Colonic mucosa (tissue), 4 donors: ENCODE results near the gene TEX13B. TPM values are rescaled to one million over a fixed set of nuclear protein-coding genes. Genes with fewer than 3 reads are reported as not detected.

Experiments used
- DNase-seq: peaks from one replicate; pipeline ENCODE4 v3.0.0-alpha.2; 2020
- H3K27ac ChIP-seq: fragments of 200-600 bp; one replicate; pipeline ENCODE4 v1.8.0; 2021
- H3K27me3 ChIP-seq: fragments of 200-600 bp; one replicate; pipeline ENCODE4 v1.8.0; 2021
- H3K36me3 ChIP-seq: fragments of 200-600 bp; one replicate; pipeline ENCODE4 v1.8.0; 2021
- H3K4me1 ChIP-seq: fragments of 200-600 bp; one replicate; pipeline ENCODE4 v1.8.0; 2021; ENCODE audit warnings: mild to moderate bottlenecking
- H3K4me3 ChIP-seq: fragments of 200-600 bp; one replicate; pipeline ENCODE4 v1.8.0; 2021
- H3K9ac ChIP-seq, 2 donors: one replicate each; pipeline ENCODE4 v1.7.0; 2013; ENCODE audit warnings: control low read depth in 2 of 2, low read depth in 2 of 2, low read length in 2 of 2
- H3K9me3 ChIP-seq: fragments of 200-600 bp; one replicate; pipeline ENCODE4 v1.8.0; 2021
- CTCF ChIP-seq: fragments of 200-600 bp; IDR thresholded peaks from one replicate; pipeline ENCODE4 v1.8.0; 2022; ENCODE audit warnings: antibody characterized with exemption, mild to moderate bottlenecking
- intact Hi-C: fragments of 100-400 bp; cut with DNase I; formaldehyde crosslinking; loops from one replicate; pipeline ENCODE4 v1.14.1; 2022
- total RNA-seq, 2 donors: library from RNA; stranded (reverse); fragmentation: NEBNext Ultra II Directional in 1 of 2; extraction: Animal tissue kit (Norgen Biotek cat#: 25700) in 1 of 2; gene quantifications; one replicate each; pipeline ENCODE4 v1.2.1, GENCODE V29; 2021
- donor health status: healthy.
- donor health status: DM: no; HTN: no; CAD: no.
- donor health status: DM: no; HTN: no; CAD: no.

The TEX13B gene
- not detected for total RNA-seq

DNA sequence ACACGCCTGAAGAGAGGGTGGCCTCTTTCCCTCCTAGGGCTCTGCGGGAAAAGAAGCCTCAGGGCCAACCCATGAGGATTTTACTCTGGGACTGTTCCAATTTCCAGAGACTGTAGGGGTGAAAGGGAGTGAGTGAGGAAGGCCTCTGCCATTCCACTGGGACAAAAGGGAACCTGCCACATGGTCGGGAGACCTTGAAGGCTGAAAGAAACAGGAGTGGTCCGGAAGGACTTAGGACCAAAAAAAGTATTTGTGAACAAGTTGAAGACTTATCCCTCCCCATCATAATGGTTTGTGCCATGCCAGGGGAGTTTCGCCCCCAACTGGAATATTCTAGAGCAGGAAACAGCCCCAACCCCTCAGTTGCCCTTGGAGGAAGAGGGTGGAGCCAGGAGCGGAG is at the start of gene TEX13B:
Gene TEX13B, minus strand, starts transcription at position 15 of the 400 bp plus-strand sequence. CDS start 243 bp downstream, outside the sequence.
- H3K36me3 ChIP-seq: no peaks in the 10 kb centered on the region
- no peaks in the 10 kb centered on the region for H3K27me3 ChIP-seq
- TF ChIP-seq CTCF: no peak
- no peak within 1 kb of the TSS for H3K4me3 ChIP-seq
- H3K27ac ChIP-seq: no peak within 1 kb of the TSS
- H3K9me3 ChIP-seq: no peaks in the 10 kb centered on the region
- no peak within 1 kb of the TSS for H3K9ac ChIP-seq
- intact Hi-C loops: no loop called here
- no peak for DNase-seq
- H3K4me1 ChIP-seq: no peaks in the 10 kb centered on the region

DNA sequence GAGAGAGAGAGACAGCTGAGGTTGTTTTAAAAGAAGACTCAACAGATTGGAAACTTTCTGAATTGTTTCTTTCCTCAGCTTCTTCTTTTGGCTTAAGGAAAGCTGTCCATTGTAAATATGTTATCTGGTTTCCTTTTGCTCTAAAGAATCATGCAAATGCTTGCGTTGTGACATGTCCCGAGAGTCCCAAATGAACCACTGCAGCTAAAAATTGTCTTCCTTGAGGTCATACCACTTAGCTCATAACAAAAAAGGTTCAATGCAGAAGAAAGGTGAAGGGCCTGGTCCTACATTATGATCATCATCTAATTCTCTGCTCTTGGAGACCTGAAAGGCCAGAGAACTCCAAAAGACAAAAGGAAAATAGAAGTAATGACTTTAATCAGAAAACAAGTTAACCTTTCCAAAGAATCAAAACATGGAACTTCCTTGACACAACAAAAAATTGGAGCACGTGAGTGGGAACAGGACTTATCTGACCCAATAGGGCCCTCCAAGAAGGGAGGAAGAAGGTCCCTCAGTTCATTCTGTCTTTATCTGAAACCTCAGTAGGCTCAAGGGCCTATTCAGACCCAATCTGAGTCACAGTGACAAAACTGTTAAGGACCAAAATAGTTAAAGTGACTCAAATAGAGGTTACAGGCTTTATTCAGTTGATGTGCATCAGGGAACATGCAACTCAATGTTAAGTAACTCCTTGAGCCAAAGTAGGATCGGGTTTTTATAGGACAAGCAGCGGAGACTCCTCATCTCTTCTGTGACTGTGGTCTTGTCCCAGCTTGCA is 48.0 kb upstream of the TEX13B start:
- Histone ChIP-seq H3K4me3 (no peak overlapping the region), H3K9ac (no peak overlapping the region), H3K27ac (no peak overlapping the region), H3K27me3 (peaks cover 3% of the 10 kb centered on the region), H3K4me1 (no peaks in the 10 kb centered on the region), H3K36me3 (no peaks in the 10 kb centered on the region), H3K9me3 (no peaks in the 10 kb centered on the region)
- DNase-seq: no peak
- intact Hi-C loops: no loop called here
- TF ChIP-seq CTCF: no peak

DNA sequence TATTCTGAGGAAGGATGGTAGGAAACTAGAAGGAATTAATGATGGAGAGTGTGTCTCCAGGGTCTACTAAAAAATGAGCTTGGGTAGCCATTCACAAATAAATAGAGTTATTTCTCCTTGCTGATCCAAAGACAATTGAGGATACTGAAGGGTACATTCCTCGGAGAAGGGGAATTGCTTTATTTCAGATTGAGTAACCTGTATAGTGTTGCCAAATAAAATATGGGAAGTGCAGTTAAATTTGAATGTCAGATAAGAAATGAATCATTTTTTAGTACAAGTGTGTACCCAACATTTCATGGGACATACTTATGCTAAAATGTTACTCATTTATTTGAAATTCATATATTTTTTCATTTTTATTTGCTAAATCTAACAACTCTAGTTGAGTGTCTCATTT is 46.7 kb upstream of the TEX13B start:
- H3K4me3 ChIP-seq: no peak overlapping the region

DNA sequence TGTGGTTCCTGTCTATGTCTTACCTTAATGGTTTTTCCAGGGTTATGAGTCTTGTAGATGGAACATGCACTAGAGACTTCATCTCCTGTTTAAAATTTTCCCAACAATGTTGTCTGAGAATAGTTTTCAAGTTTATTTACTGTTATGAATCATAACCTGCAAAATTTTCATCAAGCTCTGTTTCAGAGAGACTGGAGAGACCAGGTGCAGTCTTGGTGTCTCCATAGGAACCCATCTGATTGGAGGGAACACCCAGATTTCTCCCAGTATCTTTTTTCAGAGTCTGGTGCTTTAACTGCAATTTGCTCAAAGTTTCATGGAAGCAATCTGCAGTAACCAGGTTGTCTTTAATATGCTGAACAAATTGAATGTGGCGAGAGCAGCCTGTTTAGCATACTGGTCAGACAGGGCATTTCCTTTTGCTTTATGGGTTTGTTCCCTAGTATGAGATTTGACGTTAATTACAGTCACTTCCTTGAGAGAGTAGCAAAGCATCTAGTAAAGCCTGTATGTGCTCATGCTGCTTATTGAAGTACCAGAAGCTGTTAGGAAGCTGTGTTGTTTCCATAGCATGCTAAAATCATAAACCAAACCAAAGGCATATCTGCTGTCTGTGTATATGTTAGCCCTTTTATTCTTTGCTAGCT is 43.9 kb upstream of the TEX13B start:
- Histone ChIP-seq H3K27me3 (no peaks in the 10 kb centered on the region), H3K9me3 (no peaks in the 10 kb centered on the region), H3K36me3 (no peaks in the 10 kb centered on the region), H3K27ac (peak overlapping the region; percentile 23), H3K9ac (no peak overlapping the region), H3K4me3 (no peak overlapping the region), H3K4me1 (no peaks in the 10 kb centered on the region)
- no peak for TF ChIP-seq CTCF
- intact Hi-C loops: no loop called here
- no peak for DNase-seq

More for the DNA sequence above, 46.7 kb upstream of the TEX13B start:
- H3K27me3 ChIP-seq: no peaks in the 10 kb centered on the region
- no peak overlapping the region for H3K9ac ChIP-seq
- no peak overlapping the region for H3K27ac ChIP-seq
- intact Hi-C loops: no loop called here
- H3K9me3 ChIP-seq: no peaks in the 10 kb centered on the region
- no peaks in the 10 kb centered on the region for H3K4me1 ChIP-seq
- no peaks in the 10 kb centered on the region for H3K36me3 ChIP-seq
- DNase-seq: no peak
- TF ChIP-seq CTCF: no peak

- Histone ChIP-seq H3K4me1 (no peaks in the 10 kb centered on the region), H3K9me3 (no peaks in the 10 kb centered on the region), H3K27me3 (no peaks in the 10 kb centered on the region), H3K4me3 (no peak overlapping the region), H3K36me3 (no peaks in the 10 kb centered on the region), H3K27ac (no peak overlapping the region), H3K9ac (no peak overlapping the region)
- intact Hi-C loops: no loop called here
- DNase-seq: no peak
- no peak for TF ChIP-seq CTCF
Measured at GRCh38 chrX:108025376-108025775, 43.2 kb upstream of the TEX13B start.
